HepG2 (cell line): ENCODE measurements around the gene C20orf96. TPM values are rescaled to one million over a fixed set of nuclear protein-coding genes. Genes with fewer than 3 reads are reported as not detected.

ENCODE experiments used
- CBFB ChIP-seq: sonication (generic); formaldehyde crosslinking; IDR thresholded peaks from 2 replicates; pipeline ENCODE4 v1.4.0; 2020; ENCODE audit warnings: missing genetic modification reagents
- CSRNP2 ChIP-seq: sonication (generic); formaldehyde crosslinking; conservative IDR thresholded peaks from 2 replicates; pipeline ENCODE4 v1.8.0; 2022; ENCODE audit warnings: low read depth, missing genetic modification reagents
- GABPA ChIP-seq, 2 experiments: IDR thresholded peaks; 2 replicates each; pipeline ENCODE4 v1.6.1; 2011 to 2016; ENCODE audit warnings: low read depth in 2 of 2, low read length in 1 of 2, missing biosample characterization in 1 of 2, missing genetic modification characterization in 1 of 2
- KDM2A ChIP-seq: sonication (generic); formaldehyde crosslinking; IDR thresholded peaks from 2 replicates; pipeline ENCODE4 v1.4.0; 2020; ENCODE audit warnings: low read depth, missing genetic modification reagents, borderline replicate concordance
- PRDM4 ChIP-seq: sonication (generic); formaldehyde crosslinking; IDR thresholded peaks from 2 replicates; pipeline ENCODE4 v1.9.0; 2021; ENCODE audit warnings: missing genetic modification reagents, borderline replicate concordance
- SALL2 ChIP-seq: sonication (generic); formaldehyde crosslinking; IDR thresholded peaks from 2 replicates; pipeline ENCODE4 v1.8.1; 2023; ENCODE audit warnings: mild to moderate bottlenecking, missing genetic modification reagents, inconsistent platforms
- SYNCRIP ChIP-seq: fragments of 200-400 bp; formaldehyde crosslinking; IDR thresholded peaks from 2 replicates; pipeline ENCODE4 v1.6.1; 2018; ENCODE audit warnings: mild to moderate bottlenecking, low read depth, low read length; ENCODE audit not compliant: insufficient read depth
- TCF12 ChIP-seq, 2 experiments: fragments of 450-650 bp in 1 of 2; sonication (generic) in 1 of 2; formaldehyde crosslinking in 1 of 2; IDR thresholded peaks; 2 replicates each; pipeline versions ENCODE4 v1.6.1 to v1.8.0; 2017 to 2022; ENCODE audit warnings: antibody characterized with exemption in 1 of 2, mild to moderate bottlenecking in 1 of 2, missing genetic modification reagents in 1 of 2, moderate library complexity in 1 of 2
- ZBTB1 ChIP-seq: sonication (generic); formaldehyde crosslinking; IDR thresholded peaks from 2 replicates; pipeline ENCODE4 v1.4.0; 2020; ENCODE audit warnings: missing genetic modification reagents, borderline replicate concordance
- ZBTB40 ChIP-seq, 2 experiments: fragments of 450-650 bp in 1 of 2; sonication (generic) in 1 of 2; formaldehyde crosslinking in 1 of 2; IDR thresholded peaks; 2 replicates each; pipeline versions ENCODE4 v1.6.1 to v1.8.0; 2016 to 2022; ENCODE audit warnings: antibody characterized with exemption in 1 of 2, mild to moderate bottlenecking in 1 of 2, missing genetic modification reagents in 1 of 2
- ZNF253 ChIP-seq: sonication (generic); formaldehyde crosslinking; IDR thresholded peaks from 2 replicates; pipeline ENCODE4 v1.8.0; 2022; ENCODE audit warnings: mild to moderate bottlenecking, missing genetic modification reagents, borderline replicate concordance
- ZNF34 ChIP-seq: sonication (generic); formaldehyde crosslinking; IDR thresholded peaks from 2 replicates; pipeline ENCODE4 v1.4.0; 2020; ENCODE audit warnings: mild to moderate bottlenecking, missing genetic modification reagents, borderline replicate concordance
- ZSCAN21 ChIP-seq: sonication (generic); formaldehyde crosslinking; IDR thresholded peaks from 2 replicates; pipeline ENCODE4 v1.8.0; 2022; ENCODE audit warnings: mild to moderate bottlenecking, missing genetic modification reagents, moderate library complexity, borderline replicate concordance
- polyA plus RNA-seq, 8 experiments: library from polyadenylated mRNA; depleted of rRNA in 3 of 8; stranded (reverse) in 7 of 8; unstranded in 1 of 8; fragments of >200 nt; fragmentation: Illumina TruSeq in 4 of 8; extraction: Trizol in 4 of 8; gene quantifications; 2 replicates each; pipeline versions ENCODE4 v1.2.1 to v1.2.3, GENCODE V29; 2011 to 2016; ENCODE audit warnings: low read depth in 4 of 8, missing spikeins in 1 of 8, mixed read lengths in 1 of 8; ENCODE audit not compliant: insufficient read depth in 1 of 8
- total RNA-seq, 5 experiments: library from RNA; depleted of rRNA; stranded (reverse); fragments of >200 nt; fragmentation: Illumina TruSeq; extraction: Trizol; gene quantifications; 2 replicates each; pipeline ENCODE4 v1.2.3, GENCODE V29; 2016; ENCODE audit warnings: low read depth in 1 of 5

C20orf96 gene
- total and polyA plus RNA-seq, 2 of the 13 experiments (the other 11 are each of a cell fraction or from before 2014, with no cell fraction given), result 3.8 to 20.6 TPM

GRCh38 chr20:324177-325044 is 33.9 kb upstream of the C20orf96 start (continued):
- TF ChIP-seq ZBTB40 (IDR thresholded peaks at IDR 0.05) (no peak), ZBTB40 (CRISPR knock-in tag; IDR thresholded peaks at IDR 0.05) (peak; percentile 93), ZBTB1 (no peak), SALL2 (CRISPR knock-in tag) (peak; percentile 99), CBFB (CRISPR knock-in tag) (peak; percentile 97), ZNF34 (peak; percentile 77; the same call in 1 of the 2 replicates), ZNF253 (peak; percentile 94; the same call in 1 of the 2 replicates), KDM2A (peak; percentile 95; the same call in 1 of the 2 replicates), TCF12 (IDR thresholded peaks at IDR 0.05) (no peak), TCF12 (CRISPR knock-in tag; IDR thresholded peaks at IDR 0.05) (peak; percentile 69), PRDM4 (0 out of 2 replicates have a peak, but pooled peaks have one; percentile 74), GABPA (IDR thresholded peaks at IDR 0.05; ENCODE audit: low read depth, low read length) (no peak), GABPA (CRISPR knock-in tag; IDR thresholded peaks at IDR 0.05; ENCODE audit: low read depth) (no peak), SYNCRIP (no peak), ZSCAN21 (peak; percentile 99), CSRNP2 (CRISPR knock-in tag) (peak; percentile 69; the same call in 1 of the 2 replicates)
